GM21528 (cell line): ENCODE data around the gene PCDHGA8.
"Not testable (repeated sequence)": the region's sequence is repeated elsewhere in the genome, so short reads cannot be mapped to it uniquely, and the experiment has no call there.

ENCODE experiments used
- ATAC-seq: cut with Tn5 transposase; IDR thresholded peaks from one replicate; pipeline ENCODE4 v1.9.1; 2021; ENCODE audit warnings: mild to moderate bottlenecking, moderate library complexity; ENCODE audit not compliant: unreplicated experiment, low FRiP score

Gene PCDHGA8

GRCh38 chr5:141392429-141393198 is at the start of gene PCDHGA8:
Gene PCDHGA8 (plus strand): TSS chr5:141392633. CDS start chr5:141392814, 181 bp downstream.
- ATAC-seq = no peak

GRCh38 chr5:141342773-141343172 is 49.7 kb upstream of the PCDHGA8 start:
- no peak for ATAC-seq

GRCh38 chr5:141343242-141343952 is 49.0 kb upstream of the PCDHGA8 start, which contains the start of gene PCDHGA3:
Gene PCDHGA3 (plus strand): TSS chr5:141343829. CDS start chr5:141344034, 205 bp downstream.
- ATAC-seq = no peak

GRCh38 chr5:141343953-141344463 is 48.4 kb upstream of the PCDHGA8 start:
- no peak for ATAC-seq

- ATAC-seq = no peak
Measured at GRCh38 chr5:141345327-141345726, 47.1 kb upstream of the PCDHGA8 start.

- not testable (repeated sequence) for ATAC-seq
Measured at GRCh38 chr5:141346017-141346416, 46.4 kb upstream of the PCDHGA8 start.

- peak; percentile 55 for ATAC-seq
Measured at GRCh38 chr5:141349917-141350619, 42.4 kb upstream of the PCDHGA8 start, which contains the start of gene PCDHGB1. Gene PCDHGB1 (plus strand): TSS chr5:141350099. CDS start chr5:141350261, 162 bp downstream.

GRCh38 chr5:141351591-141351990 is 40.8 kb upstream of the PCDHGA8 start:
- no peak for ATAC-seq

GRCh38 chr5:141354900-141355469 is 37.4 kb upstream of the PCDHGA8 start, which contains the start of gene PCDHGA4:
Gene PCDHGA4 (plus strand): TSS chr5:141355021. CDS start chr5:141355108, 87 bp downstream.
- ATAC-seq = no peak

- ATAC-seq = no peak
Measured at GRCh38 chr5:141355641-141356040, 36.8 kb upstream of the PCDHGA8 start.

GRCh38 chr5:141356133-141356532 is 36.3 kb upstream of the PCDHGA8 start:
- no peak for ATAC-seq

- ATAC-seq = no peak
Measured at GRCh38 chr5:141356950-141357349, 35.5 kb upstream of the PCDHGA8 start.

- no peak for ATAC-seq
Measured at GRCh38 chr5:141359790-141360426, 32.5 kb upstream of the PCDHGA8 start, which contains the start of gene PCDHGB2. Gene PCDHGB2 (plus strand): TSS chr5:141359994. CDS start chr5:141360136, 142 bp downstream.

- no peak for ATAC-seq
Measured at GRCh38 chr5:141360685-141361084, 31.7 kb upstream of the PCDHGA8 start.

- ATAC-seq = no peak
Measured at GRCh38 chr5:141362719-141363118, 29.7 kb upstream of the PCDHGA8 start.

GRCh38 chr5:141363952-141364660 is 28.3 kb upstream of the PCDHGA8 start, which contains the start of gene PCDHGA5:
Gene PCDHGA5 (plus strand): TSS chr5:141364162. CDS start chr5:141364331, 169 bp downstream.
- no peak for ATAC-seq

- no peak for ATAC-seq
Measured at GRCh38 chr5:141366016-141366896, 26.2 kb upstream of the PCDHGA8 start.
